NCI-H128 (cell line): ENCODE measurements around the gene TIGAR.

ENCODE experiments used
- DNase-seq: peaks from one replicate; lab custom pipeline; 2025; ENCODE audit not compliant: unreplicated experiment; lab: John Stamatoyannopoulos, UW

The TIGAR gene

GRCh38 chr12:4320853-4321701 lies at the start of gene TIGAR:
Gene TIGAR (plus strand): TSS chr12:4321213. CDS start chr12:4321272, 59 bp downstream.
- DNase-seq = peak; percentile 89

GRCh38 chr12:4271717-4272423 lies 49.1 kb upstream of the TIGAR start:
- no peak for DNase-seq

GRCh38 chr12:4272424-4273272 lies 48.4 kb upstream of the TIGAR start:
- DNase-seq = no peak

GRCh38 chr12:4273273-4273651 lies 47.8 kb upstream of the TIGAR start:
- DNase-seq = no peak

GRCh38 chr12:4273652-4274395 lies 47.2 kb upstream of the TIGAR start, which contains the start of gene CCND2:
Gene CCND2 (plus strand): TSS chr12:4273762. CDS start chr12:4274041, 279 bp downstream.
- DNase-seq = no peak

GRCh38 chr12:4274396-4275015 lies 46.5 kb upstream of the TIGAR start:
- DNase-seq = no peak

GRCh38 chr12:4275016-4275869 lies 45.8 kb upstream of the TIGAR start:
- DNase-seq = no peak

- no peak for DNase-seq
Measured at GRCh38 chr12:4275870-4276301, 45.1 kb upstream of the TIGAR start.

GRCh38 chr12:4276524-4277204 lies 44.3 kb upstream of the TIGAR start:
- DNase-seq = peak; percentile 70

- DNase-seq = no peak
Measured at GRCh38 chr12:4277205-4277543, 43.8 kb upstream of the TIGAR start.

- DNase-seq = no peak
Measured at GRCh38 chr12:4277857-4278256, 43.2 kb upstream of the TIGAR start.

GRCh38 chr12:4278329-4279197 lies 42.5 kb upstream of the TIGAR start:
- no peak for DNase-seq

- DNase-seq = no peak
Measured at GRCh38 chr12:4279198-4279690, 41.8 kb upstream of the TIGAR start.

GRCh38 chr12:4280351-4281163 lies 40.5 kb upstream of the TIGAR start:
- DNase-seq = no peak

- DNase-seq = no peak
Measured at GRCh38 chr12:4281173-4281654, 39.8 kb upstream of the TIGAR start.

GRCh38 chr12:4282103-4282891 lies 38.7 kb upstream of the TIGAR start:
- no peak for DNase-seq
